H54 (cell line): Measurements from ENCODE around the gene RPL3.
"Not testable (repeated sequence)": the region's sequence is repeated elsewhere in the genome, so short reads cannot be mapped to it uniquely, and the experiment has no call there.

Experiments
- DNase-seq: peaks from one replicate; pipeline ENCODE4 v3.0.0; 2011; ENCODE audit warnings: low spot score, mixed read lengths; ENCODE audit not compliant: insufficient read length
- FAIRE-seq: peaks from 3 replicates; lab custom pipeline; 2011; peaks lifted over from hg19 to GRCh38; lab: Jason Lieb, UNC
- POLR2A ChIP-seq: IDR thresholded peaks from 2 replicates; pipeline ENCODE4 v1.6.1; 2011; ENCODE audit warnings: low read depth, mild to moderate bottlenecking, low read length

The RPL3 gene

GRCh38 chr22:39343259-39344045 lies 24.0 kb upstream of the RPL3 start:
- FAIRE-seq (peak; percentile 85), DNase-seq (no peak)
- TF ChIP-seq POLR2A = no peak

GRCh38 chr22:39341179-39341578 lies 21.8 kb upstream of the RPL3 start:
- FAIRE-seq (no peak), DNase-seq (no peak)
- no peak for TF ChIP-seq POLR2A

GRCh38 chr22:39339775-39340174 lies 20.4 kb upstream of the RPL3 start:
- DNase-seq, FAIRE-seq: not testable (repeated sequence)

GRCh38 chr22:39336411-39336810 lies 17.0 kb upstream of the RPL3 start:
- no peak for TF ChIP-seq POLR2A
- DNase-seq (no peak), FAIRE-seq (no peak)

GRCh38 chr22:39332441-39333064 lies 13.1 kb upstream of the RPL3 start:
- DNase-seq (no peak), FAIRE-seq (no peak)
- no peak for TF ChIP-seq POLR2A

GRCh38 chr22:39330553-39330952 lies 11.1 kb upstream of the RPL3 start:
- not testable (repeated sequence) for FAIRE-seq, DNase-seq

GRCh38 chr22:39327995-39328754 lies 8.8 kb upstream of the RPL3 start:
- DNase-seq (no peak), FAIRE-seq (no peak)
- TF ChIP-seq POLR2A = no peak

GRCh38 chr22:39325392-39325932 lies 6.0 kb upstream of the RPL3 start:
- FAIRE-seq = no peak

GRCh38 chr22:39320616-39321029 lies 1.2 kb upstream of the RPL3 start:
- DNase-seq, FAIRE-seq: not testable (repeated sequence)

More at GRCh38 chr22:39325392-39325932, 6.0 kb upstream of the RPL3 start:
- TF ChIP-seq POLR2A = no peak
- no peak for DNase-seq

- FAIRE-seq = no peak
- TF ChIP-seq POLR2A = no peak
- DNase-seq = no peak
Measured at GRCh38 chr22:39318507-39319283, 728 bp downstream of the RPL3 start.

GRCh38 chr22:39317775-39318506 lies 1.5 kb downstream of the RPL3 start:
- FAIRE-seq = no peak
- TF ChIP-seq POLR2A = no peak
- no peak for DNase-seq

GRCh38 chr22:39317084-39317774 lies 2.2 kb downstream of the RPL3 start:
- no peak for TF ChIP-seq POLR2A
- no peak for FAIRE-seq
- no peak for DNase-seq
